ENCODE results near the gene SHCBP1L. TPM values are rescaled to one million over a fixed set of nuclear protein-coding genes. Genes with fewer than 3 reads are reported as not detected.

SHCBP1L gene
- total RNA-seq, 2 donors from 2014 or later: not detected

DNA sequence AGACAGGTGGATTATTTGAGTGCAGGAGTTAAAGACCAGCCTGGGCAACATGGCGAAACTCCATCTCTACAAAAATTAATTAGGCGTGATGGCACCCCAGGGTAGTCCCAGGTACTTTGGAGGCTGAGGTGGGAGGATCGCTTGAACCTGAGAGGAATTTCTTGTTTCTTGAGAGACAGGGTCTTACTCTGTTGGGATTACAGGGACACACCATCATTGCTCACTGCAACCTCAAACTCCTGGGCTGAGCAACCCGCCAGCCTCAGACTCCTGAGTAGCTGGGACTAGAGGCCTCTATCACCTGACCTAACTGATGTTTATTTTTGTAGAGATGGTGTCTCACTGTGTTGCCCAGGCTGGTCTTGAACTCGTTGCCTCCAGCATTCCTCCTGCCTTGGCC is 89.0 kb downstream of the SHCBP1L start:
- TF ChIP-seq, protein P1, sequence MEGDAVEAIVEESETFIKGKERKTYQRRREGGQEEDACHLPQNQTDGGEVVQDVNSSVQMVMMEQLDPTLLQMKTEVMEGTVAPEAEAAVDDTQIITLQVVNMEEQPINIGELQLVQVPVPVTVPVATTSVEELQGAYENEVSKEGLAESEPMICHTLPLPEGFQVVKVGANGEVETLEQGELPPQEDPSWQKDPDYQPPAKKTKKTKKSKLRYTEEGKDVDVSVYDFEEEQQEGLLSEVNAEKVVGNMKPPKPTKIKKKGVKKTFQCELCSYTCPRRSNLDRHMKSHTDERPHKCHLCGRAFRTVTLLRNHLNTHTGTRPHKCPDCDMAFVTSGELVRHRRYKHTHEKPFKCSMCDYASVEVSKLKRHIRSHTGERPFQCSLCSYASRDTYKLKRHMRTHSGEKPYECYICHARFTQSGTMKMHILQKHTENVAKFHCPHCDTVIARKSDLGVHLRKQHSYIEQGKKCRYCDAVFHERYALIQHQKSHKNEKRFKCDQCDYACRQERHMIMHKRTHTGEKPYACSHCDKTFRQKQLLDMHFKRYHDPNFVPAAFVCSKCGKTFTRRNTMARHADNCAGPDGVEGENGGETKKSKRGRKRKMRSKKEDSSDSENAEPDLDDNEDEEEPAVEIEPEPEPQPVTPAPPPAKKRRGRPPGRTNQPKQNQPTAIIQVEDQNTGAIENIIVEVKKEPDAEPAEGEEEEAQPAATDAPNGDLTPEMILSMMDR (conservative IDR thresholded peaks at IDR 0.05): no peak
- WGBS, 2 experiments (ENCODE audit: insufficient coverage in 1 of 2, insufficient read length in 1 of 2): 94 to 100% methylated on average over 2 to 5 of the region's 5 CpGs
- H3K9ac ChIP-seq (ENCODE audit: extremely low read depth, low read length, poor library complexity, severe bottlenecking): no peak overlapping the region
- no peak overlapping the region for H3K27ac ChIP-seq (ENCODE audit: low read depth, low read length)
- Mint-ChIP-seq H3K27me3 (ENCODE audit: insufficient read depth) (no peaks in the 10 kb centered on the region), H3K27ac (peak overlapping the region; percentile 48), H3K4me3 (no peak overlapping the region), H3K9me3 (no peaks in the 10 kb centered on the region), H3K36me3 (ENCODE audit: low read depth) (peaks cover 89% of the 10 kb centered on the region), H3K4me1 (no peaks in the 10 kb centered on the region)
- H3K36me3 ChIP-seq (ENCODE audit: control insufficient read depth, insufficient read depth, low read length): peaks cover 99% of the 10 kb centered on the region
- H3K4me3 ChIP-seq (ENCODE audit: low read length): no peak overlapping the region
- H3K27me3 ChIP-seq (ENCODE audit: control insufficient read depth, insufficient read depth, low read length, poor library complexity, severe bottlenecking): no peaks in the 10 kb centered on the region
- H3K4me1 ChIP-seq (ENCODE audit: control insufficient read depth, insufficient read depth, low read length): no peaks in the 10 kb centered on the region
- DNase-seq: no peak
- H3K9me3 ChIP-seq (ENCODE audit: control insufficient read depth, low read length): no peaks in the 10 kb centered on the region

GRCh38 chr1:182862827-182863226 is 90.1 kb downstream of the SHCBP1L start:
- Histone ChIP-seq H3K27me3 (ENCODE audit: control insufficient read depth, insufficient read depth, low read length, poor library complexity, severe bottlenecking) (no peaks in the 10 kb centered on the region), H3K4me1 (ENCODE audit: control insufficient read depth, insufficient read depth, low read length) (no peaks in the 10 kb centered on the region), H3K27ac (ENCODE audit: low read depth, low read length) (no peak overlapping the region), H3K9ac (ENCODE audit: extremely low read depth, low read length, poor library complexity, severe bottlenecking) (no peak overlapping the region), H3K9me3 (ENCODE audit: control insufficient read depth, low read length) (no peaks in the 10 kb centered on the region), H3K4me3 (ENCODE audit: low read length) (no peak overlapping the region), H3K36me3 (ENCODE audit: control insufficient read depth, insufficient read depth, low read length) (peaks cover 99% of the 10 kb centered on the region)
- no peak for DNase-seq
- no peak overlapping the region for H3K27ac Mint-ChIP-seq
- H3K27me3 Mint-ChIP-seq (ENCODE audit: insufficient read depth): no peaks in the 10 kb centered on the region
- TF ChIP-seq, protein P1 (conservative IDR thresholded peaks at IDR 0.05): no peak
- H3K36me3 Mint-ChIP-seq (ENCODE audit: low read depth): peaks cover 91% of the 10 kb centered on the region
- no peak overlapping the region for H3K4me3 Mint-ChIP-seq
- WGBS, 2 experiments (ENCODE audit: insufficient coverage in 1 of 2, insufficient read length in 1 of 2): no CpG with 5 or more reads among the region's 1 CpG
- no peaks in the 10 kb centered on the region for H3K4me1 Mint-ChIP-seq
- H3K9me3 Mint-ChIP-seq: no peaks in the 10 kb centered on the region

DNA sequence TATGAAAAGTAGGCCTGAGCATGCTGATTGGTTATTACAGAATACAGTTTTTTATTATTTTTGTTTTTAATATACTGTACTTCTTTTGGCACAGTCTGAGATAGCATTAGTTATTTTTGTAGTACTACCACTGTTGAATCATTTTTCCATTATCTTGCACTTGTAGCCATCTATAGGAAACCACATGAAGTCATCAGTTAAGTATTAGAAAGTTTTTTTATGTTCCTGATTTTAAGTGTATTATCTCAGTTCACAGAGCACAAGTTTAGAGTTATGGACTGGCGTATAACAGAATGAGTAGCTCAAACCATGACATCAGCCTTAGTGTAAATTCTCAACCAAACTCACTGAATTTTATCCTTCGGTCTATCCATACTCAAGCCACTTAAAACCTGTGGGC is 91.0 kb downstream of the SHCBP1L start:
- H3K27ac Mint-ChIP-seq: no peak overlapping the region
- H3K36me3 ChIP-seq (ENCODE audit: control insufficient read depth, insufficient read depth, low read length): peaks cover 99% of the 10 kb centered on the region
- no peak overlapping the region for H3K4me3 ChIP-seq (ENCODE audit: low read length)
- H3K4me3 Mint-ChIP-seq: no peak overlapping the region
- H3K9me3 Mint-ChIP-seq: no peaks in the 10 kb centered on the region
- no peak overlapping the region for H3K9ac ChIP-seq (ENCODE audit: extremely low read depth, low read length, poor library complexity, severe bottlenecking)
- no peaks in the 10 kb centered on the region for H3K27me3 Mint-ChIP-seq (ENCODE audit: insufficient read depth)
- TF ChIP-seq, protein P1 (conservative IDR thresholded peaks at IDR 0.05): no peak
- H3K27ac ChIP-seq (ENCODE audit: low read depth, low read length): no peak overlapping the region
- no peaks in the 10 kb centered on the region for H3K4me1 Mint-ChIP-seq
- WGBS, 2 experiments (ENCODE audit: insufficient coverage in 1 of 2, insufficient read length in 1 of 2): 100% methylated on average over 1 of the region's 2 CpGs
- H3K36me3 Mint-ChIP-seq (ENCODE audit: low read depth): peaks cover 91% of the 10 kb centered on the region
- no peaks in the 10 kb centered on the region for H3K27me3 ChIP-seq (ENCODE audit: control insufficient read depth, insufficient read depth, low read length, poor library complexity, severe bottlenecking)
- no peaks in the 10 kb centered on the region for H3K9me3 ChIP-seq (ENCODE audit: control insufficient read depth, low read length)
- no peaks in the 10 kb centered on the region for H3K4me1 ChIP-seq (ENCODE audit: control insufficient read depth, insufficient read depth, low read length)
- no peak for DNase-seq
